Activated T-cell treated with anti-CD3 and anti-CD28 coated beads, Interleukin-2, amount 50 U/mL, for 24 hours (primary cell): ENCODE results near the gene SLC2A4RG.
A peak's percentile ranks its signal among the peaks of the same experiment; 100 is the strongest.

Experiments used
- DNase-seq: peaks from one replicate; pipeline ENCODE4 v3.0.0-alpha.2; 2020
- H3K27ac Mint-ChIP-seq: 2 replicates; pipeline ENCODE4 v1.8.0; 2020; ENCODE audit warnings: mild to moderate bottlenecking, mixed read lengths
- H3K27me3 Mint-ChIP-seq: 2 replicates; pipeline ENCODE4 v1.8.0; 2020; ENCODE audit warnings: mixed read lengths
- H3K36me3 Mint-ChIP-seq: 2 replicates; pipeline ENCODE4 v1.8.0; 2020; ENCODE audit warnings: low read depth, mixed read lengths
- H3K4me1 Mint-ChIP-seq: 2 replicates; pipeline ENCODE4 v1.8.0; 2020; ENCODE audit warnings: low read depth, mixed read lengths
- H3K4me3 Mint-ChIP-seq: 2 replicates; pipeline ENCODE4 v1.8.0; 2020; ENCODE audit warnings: mild to moderate bottlenecking, moderate library complexity, mixed read lengths
- H3K9me3 Mint-ChIP-seq: 2 replicates; pipeline ENCODE4 v1.8.0; 2020; ENCODE audit warnings: mixed read lengths

SLC2A4RG gene, protein sequence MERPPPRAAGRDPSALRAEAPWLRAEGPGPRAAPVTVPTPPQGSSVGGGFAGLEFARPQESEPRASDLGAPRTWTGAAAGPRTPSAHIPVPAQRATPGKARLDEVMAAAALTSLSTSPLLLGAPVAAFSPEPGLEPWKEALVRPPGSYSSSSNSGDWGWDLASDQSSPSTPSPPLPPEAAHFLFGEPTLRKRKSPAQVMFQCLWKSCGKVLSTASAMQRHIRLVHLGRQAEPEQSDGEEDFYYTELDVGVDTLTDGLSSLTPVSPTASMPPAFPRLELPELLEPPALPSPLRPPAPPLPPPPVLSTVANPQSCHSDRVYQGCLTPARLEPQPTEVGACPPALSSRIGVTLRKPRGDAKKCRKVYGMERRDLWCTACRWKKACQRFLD

DNA sequence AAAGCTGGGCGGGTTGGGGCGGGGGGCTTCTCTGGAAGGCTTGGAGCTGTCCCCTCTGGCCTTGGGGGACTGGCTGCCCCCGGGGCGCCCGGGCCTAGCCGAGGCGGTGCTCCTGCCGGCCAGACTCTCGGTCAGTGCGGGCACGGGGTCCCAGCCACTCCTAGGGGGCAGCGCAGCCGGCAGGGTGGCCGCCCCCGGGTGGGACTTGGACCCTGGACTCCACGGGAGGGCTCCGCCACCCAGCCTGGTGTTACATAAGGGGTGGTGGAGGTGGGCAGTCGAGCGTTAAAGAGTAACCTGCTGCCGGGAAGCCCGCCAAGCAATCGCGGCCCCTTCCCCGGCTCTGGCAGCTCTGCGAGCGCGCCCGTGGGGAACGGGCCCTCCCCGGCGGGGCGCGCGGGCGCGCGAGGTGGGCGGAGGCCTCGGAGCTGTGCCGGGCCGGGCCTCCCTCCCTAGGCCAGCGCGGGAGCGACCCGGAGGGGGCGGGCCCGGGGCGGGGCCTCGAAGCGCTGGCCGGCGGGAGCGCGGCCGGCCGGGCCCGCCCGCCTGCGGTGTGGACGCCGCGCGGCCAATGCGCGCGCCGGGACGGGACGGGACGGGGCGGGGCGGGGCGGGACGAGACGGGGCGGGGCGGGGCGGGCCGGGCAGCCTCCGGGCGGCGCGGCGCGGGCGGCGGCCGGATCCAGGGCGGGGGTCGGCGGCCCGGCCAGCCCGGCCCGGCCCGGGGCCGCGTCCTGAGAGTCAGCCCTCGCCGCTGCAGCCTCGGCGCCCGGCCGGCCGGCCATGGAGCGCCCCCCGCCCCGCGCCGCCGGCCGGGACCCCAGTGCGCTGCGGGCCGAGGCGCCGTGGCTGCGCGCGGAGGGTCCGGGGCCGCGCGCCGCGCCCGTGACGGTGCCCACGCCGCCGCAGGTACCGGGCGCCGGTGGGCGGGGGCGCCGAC, at the start of gene SLC2A4RG:
TSS of gene SLC2A4RG (plus strand) at position 647 of the 940 bp plus-strand sequence. CDS start at position 784, 137 bp downstream.
- Mint-ChIP-seq H3K27ac (no peak within 1 kb of the TSS), H3K4me3 (peak within 1 kb of the TSS; percentile 59), H3K9me3 (no peaks in the 10 kb centered on the region), H3K27me3 (no peaks in the 10 kb centered on the region), H3K36me3 (peaks cover 28% of the 10 kb centered on the region), H3K4me1 (peaks cover 25% of the 10 kb centered on the region)
- DNase-seq: peak; percentile 75

DNA sequence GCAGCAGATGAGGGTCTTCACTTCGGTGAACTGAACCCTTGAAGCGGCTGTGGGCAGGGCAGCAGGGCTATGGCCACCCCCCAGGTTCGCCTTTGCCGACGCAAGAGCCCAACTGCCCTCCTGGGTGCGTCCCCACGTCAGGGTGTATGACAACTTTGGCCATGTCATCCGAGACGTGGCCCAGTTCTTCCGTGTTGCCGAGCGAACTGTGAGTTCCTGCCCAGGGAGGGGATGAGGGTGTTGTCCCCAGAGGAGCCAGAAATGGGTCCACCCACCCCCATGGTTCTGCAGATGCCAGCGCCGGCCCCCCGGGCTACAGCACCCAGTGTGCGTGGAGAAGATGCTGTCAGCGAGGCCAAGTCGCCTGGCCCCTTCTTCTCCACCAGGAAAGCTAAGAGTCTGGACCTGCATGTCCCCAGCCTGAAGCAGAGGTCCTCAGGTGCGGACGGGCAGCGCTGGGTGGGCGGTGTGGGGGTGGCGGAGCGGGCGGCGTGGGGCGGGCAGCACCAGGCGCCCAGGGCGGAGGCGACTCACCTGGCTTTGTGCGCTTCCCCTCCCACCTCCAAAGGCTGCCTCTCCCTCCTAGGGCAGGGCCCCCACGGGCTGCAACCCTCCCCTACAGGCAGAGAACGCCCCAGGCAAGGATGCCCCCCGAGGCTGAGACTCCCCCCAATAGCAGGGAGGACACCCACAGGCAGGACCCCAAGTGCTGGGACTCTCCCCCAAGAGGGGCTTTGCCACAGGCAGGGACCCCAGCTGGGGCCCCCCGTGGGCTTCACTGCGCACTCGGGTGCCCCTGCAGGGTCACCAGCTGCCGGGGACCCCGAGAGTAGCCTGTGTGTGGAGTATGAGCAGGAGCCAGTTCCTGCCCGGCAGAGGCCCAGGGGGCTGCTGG, 49.3 kb upstream of the SLC2A4RG start:
- Mint-ChIP-seq H3K36me3 (peaks cover 40% of the 10 kb centered on the region), H3K4me1 (peaks cover 15% of the 10 kb centered on the region), H3K27me3 (no peaks in the 10 kb centered on the region), H3K9me3 (no peaks in the 10 kb centered on the region), H3K4me3 (no peak overlapping the region), H3K27ac (no peak overlapping the region)
- DNase-seq: no peak

DNA sequence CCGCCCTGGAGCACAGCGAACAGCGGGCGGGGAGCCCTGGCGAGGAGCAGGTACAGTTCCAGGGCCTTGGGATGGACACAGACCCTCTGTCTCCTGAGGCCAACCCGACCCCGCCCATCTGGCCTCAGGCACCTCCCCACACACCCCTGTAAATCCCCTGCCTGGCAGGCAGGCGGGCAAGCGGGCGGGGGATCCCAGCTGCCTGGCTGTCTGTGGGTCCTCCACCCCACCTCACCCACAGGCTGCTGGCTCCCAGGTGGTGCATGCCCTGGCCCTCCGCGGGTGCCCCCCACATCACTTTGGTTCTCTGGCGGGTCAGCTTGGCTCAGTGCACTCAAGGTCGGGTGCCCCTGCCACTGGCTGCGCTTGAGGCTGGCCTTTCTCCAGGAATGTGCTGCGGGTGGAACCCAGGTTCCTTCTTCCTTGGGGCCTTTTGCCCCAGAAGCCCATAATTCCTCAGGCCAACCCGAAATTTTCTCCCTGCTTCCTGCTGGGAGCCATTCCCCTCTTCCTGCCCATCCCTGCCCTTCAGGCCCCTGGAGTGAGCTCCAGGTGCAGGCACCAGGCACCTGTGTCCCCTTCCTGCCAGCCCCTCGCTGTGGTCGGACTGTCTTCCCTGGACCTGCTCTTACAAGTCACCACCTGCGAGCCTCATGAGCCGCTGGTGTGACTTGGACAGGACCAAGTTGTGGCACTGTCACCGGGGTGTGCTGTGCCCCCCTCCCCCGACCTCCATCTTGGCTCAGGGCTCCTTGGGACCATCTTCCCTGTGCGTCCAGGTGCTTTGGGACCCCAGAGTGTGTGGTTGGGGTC, 48.5 kb upstream of the SLC2A4RG start:
- Mint-ChIP-seq H3K9me3 (no peaks in the 10 kb centered on the region), H3K4me1 (peaks cover 19% of the 10 kb centered on the region), H3K27ac (peak overlapping the region; percentile 5), H3K36me3 (peaks cover 46% of the 10 kb centered on the region), H3K4me3 (no peak overlapping the region), H3K27me3 (no peaks in the 10 kb centered on the region)
- no peak for DNase-seq

DNA sequence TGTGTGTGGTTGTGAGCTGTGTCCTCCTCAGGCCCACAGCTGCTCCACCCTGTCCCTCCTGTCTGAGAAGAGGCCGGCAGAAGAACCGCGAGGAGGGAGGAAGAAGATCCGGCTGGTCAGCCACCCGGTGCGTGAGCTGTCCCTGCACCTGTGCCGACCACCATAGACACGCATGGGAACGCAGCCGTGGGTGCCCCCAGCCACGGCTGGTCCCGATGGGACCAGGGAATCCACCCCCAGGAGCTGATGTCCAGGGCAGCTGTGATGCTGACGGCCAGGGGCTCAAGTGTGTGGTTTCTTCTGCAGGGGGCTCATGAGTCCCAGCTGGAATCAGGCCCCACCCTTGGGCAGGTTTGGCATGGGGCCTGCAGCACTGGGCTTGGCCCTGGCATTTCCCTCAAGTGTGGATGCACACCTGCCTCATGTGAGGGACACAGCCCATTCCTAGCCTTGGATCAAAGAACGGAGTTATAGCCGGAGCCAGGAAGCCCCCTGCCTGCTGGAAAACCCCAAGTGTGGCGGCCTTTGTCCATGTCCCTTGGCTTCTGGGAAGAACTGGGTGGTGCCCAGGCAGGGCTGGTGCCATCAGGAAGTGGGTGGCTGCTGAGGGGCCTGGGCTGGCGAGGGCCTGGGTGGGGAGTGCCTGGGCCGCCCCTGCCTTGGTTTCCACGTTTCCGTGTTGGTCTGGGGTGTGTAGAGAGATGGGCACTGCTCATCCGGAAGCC, 47.7 kb upstream of the SLC2A4RG start:
- H3K36me3 Mint-ChIP-seq: peaks cover 47% of the 10 kb centered on the region
- H3K9me3 Mint-ChIP-seq: no peaks in the 10 kb centered on the region
- peaks cover 18% of the 10 kb centered on the region for H3K4me1 Mint-ChIP-seq
- H3K4me3 Mint-ChIP-seq: no peak overlapping the region
- peak overlapping the region; percentile 33 for H3K27ac Mint-ChIP-seq
- no peaks in the 10 kb centered on the region for H3K27me3 Mint-ChIP-seq
- DNase-seq: no peak

DNA sequence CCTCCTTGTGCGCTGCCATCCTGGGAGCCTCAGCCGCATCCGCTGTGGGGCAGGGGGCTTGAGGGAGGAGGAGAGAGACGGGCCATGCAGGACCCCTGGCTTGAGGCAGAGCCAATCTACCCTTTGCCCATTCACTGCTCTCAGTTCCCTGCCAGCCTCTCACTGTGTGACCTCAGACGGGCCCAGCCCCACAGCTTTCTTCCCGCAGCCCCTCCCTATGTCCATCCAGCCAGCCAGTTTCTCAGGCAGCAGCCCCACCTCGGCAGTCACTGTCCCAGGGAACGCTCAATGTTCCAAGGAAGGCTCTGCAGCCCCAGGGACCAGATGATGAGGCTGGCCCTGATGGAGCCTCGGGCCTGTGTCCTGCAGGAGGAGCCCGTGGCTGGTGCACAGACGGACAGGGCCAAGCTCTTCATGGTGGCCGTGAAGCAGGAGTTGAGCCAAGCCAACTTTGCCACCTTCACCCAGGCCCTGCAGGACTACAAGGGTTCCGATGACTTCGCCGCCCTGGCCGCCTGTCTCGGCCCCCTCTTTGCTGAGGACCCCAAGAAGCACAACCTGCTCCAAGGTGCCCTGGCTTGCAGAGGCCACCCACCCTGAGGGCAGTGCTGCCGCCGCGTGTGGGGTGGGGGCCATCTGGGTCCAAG, 47.0 kb upstream of the SLC2A4RG start:
- H3K27ac Mint-ChIP-seq: peak overlapping the region; percentile 85

DNA sequence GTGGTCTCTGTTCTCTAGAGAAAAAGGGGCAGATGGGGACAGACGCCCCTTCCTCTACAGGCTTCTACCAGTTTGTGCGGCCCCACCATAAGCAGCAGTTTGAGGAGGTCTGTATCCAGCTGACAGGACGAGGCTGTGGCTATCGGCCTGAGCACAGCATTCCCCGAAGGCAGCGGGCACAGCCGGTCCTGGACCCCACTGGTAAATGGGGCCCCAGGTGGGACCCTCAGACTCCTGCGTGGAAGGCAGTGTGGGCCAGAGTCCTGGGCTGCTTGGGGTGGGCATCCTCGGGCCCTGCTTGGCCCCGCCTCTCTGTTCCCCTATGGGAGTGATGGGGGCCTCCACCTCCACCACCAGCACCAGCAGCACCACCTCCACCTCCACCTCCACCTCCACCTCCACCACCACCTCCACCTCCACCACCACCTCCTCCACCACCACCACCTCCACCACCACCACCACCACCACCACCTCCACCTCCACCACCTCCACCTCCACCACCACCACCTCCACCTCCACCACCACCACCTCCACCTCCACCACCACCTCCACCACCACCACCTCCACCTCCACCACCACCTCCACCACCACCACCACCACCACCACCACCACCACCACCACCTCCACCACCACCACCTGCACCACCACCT, 46.4 kb upstream of the SLC2A4RG start:
- Mint-ChIP-seq H3K4me1 (peaks cover 23% of the 10 kb centered on the region), H3K36me3 (peaks cover 52% of the 10 kb centered on the region), H3K4me3 (no peak overlapping the region), H3K9me3 (no peaks in the 10 kb centered on the region), H3K27me3 (no peaks in the 10 kb centered on the region), H3K27ac (peak overlapping the region; percentile 52)
- no peak for DNase-seq

More for the DNA sequence above, 47.0 kb upstream of the SLC2A4RG start:
- no peak for DNase-seq
- Mint-ChIP-seq H3K4me1 (peaks cover 19% of the 10 kb centered on the region), H3K9me3 (no peaks in the 10 kb centered on the region), H3K4me3 (no peak overlapping the region), H3K27me3 (no peaks in the 10 kb centered on the region), H3K36me3 (peaks cover 49% of the 10 kb centered on the region)

DNA sequence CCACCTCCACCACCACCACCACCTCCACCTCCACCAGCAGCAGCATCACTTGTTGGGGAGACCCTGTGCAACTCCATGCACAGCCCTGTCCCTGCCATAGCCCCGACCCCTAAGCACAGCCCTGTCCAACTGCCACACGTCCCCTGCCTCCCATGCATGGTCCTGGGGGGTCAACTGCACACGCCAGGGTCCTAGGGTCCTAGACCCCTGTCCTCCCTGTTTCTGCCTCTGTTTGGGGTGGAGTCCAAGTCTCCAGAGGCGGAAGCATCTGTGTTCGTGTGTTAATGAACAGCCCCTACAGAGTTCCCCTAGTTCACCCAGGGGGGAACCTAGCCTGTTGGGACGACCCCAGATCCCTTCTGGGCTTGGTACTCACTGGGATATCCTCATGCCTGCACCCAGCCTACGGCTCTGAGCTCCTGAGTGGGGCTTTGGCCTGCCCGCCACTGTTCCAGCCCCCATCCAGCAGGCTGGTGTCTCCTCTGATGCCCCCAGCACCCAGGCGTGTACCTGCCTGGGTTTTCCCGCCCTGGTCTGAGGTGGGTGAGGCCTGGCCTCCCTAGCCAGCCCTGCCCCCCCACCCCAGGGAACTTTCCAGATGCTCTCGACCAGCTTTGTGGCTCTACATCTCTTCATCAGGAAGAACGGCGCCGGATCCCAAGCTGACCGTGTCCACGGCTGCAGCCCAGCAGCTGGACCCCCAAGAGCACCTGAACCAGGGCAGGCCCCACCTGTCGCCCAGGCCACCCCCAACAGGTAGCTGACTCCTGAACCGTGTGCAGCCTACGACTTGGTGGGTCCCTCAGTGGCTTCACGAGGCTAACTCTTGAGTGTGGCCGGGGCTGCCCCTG, 45.6 kb upstream of the SLC2A4RG start:
- H3K9me3 Mint-ChIP-seq: no peaks in the 10 kb centered on the region
- DNase-seq: no peak
- H3K4me3 Mint-ChIP-seq: peak overlapping the region; percentile 48

DNA sequence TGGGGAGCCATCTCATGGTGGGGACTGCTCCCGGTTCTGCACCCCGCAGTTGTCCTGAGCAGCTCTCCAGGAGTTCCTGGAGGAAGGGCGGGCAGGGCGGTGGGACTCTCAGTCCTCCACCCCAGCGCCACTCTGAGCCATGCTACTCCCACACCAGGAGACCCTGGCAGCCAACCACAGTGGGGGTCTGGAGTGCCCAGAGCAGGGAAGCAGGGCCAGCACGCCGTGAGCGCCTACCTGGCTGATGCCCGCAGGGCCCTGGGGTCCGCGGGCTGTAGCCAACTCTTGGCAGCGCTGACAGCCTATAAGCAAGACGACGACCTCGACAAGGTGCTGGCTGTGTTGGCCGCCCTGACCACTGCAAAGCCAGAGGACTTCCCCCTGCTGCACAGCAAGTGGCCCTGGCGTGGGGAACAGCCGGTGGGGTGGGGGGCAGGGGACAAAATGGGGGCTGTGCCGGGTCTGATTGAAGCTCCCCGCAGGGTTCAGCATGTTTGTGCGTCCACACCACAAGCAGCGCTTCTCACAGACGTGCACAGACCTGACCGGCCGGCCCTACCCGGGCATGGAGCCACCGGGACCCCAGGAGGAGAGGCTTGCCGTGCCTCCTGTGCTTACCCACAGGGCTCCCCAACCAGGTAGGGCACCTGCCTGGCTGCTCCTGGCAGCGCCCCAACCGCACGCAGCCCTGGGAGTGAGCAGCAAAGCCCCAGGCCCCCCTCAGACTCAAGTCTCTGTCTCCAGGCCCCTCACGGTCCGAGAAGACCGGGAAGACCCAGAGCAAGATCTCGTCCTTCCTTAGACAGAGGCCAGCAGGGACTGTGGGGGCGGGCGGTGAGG, 44.8 kb upstream of the SLC2A4RG start:
- no peak for DNase-seq
- H3K27me3 Mint-ChIP-seq: no peaks in the 10 kb centered on the region
- no peak overlapping the region for H3K4me3 Mint-ChIP-seq
- peak overlapping the region; percentile 68 for H3K27ac Mint-ChIP-seq
- peaks cover 59% of the 10 kb centered on the region for H3K36me3 Mint-ChIP-seq
- no peaks in the 10 kb centered on the region for H3K9me3 Mint-ChIP-seq
- peaks cover 38% of the 10 kb centered on the region for H3K4me1 Mint-ChIP-seq

More for the DNA sequence above, 45.6 kb upstream of the SLC2A4RG start:
- Mint-ChIP-seq H3K4me1 (peaks cover 30% of the 10 kb centered on the region), H3K27me3 (no peaks in the 10 kb centered on the region), H3K27ac (peak overlapping the region; percentile 93), H3K36me3 (peaks cover 52% of the 10 kb centered on the region)

DNA sequence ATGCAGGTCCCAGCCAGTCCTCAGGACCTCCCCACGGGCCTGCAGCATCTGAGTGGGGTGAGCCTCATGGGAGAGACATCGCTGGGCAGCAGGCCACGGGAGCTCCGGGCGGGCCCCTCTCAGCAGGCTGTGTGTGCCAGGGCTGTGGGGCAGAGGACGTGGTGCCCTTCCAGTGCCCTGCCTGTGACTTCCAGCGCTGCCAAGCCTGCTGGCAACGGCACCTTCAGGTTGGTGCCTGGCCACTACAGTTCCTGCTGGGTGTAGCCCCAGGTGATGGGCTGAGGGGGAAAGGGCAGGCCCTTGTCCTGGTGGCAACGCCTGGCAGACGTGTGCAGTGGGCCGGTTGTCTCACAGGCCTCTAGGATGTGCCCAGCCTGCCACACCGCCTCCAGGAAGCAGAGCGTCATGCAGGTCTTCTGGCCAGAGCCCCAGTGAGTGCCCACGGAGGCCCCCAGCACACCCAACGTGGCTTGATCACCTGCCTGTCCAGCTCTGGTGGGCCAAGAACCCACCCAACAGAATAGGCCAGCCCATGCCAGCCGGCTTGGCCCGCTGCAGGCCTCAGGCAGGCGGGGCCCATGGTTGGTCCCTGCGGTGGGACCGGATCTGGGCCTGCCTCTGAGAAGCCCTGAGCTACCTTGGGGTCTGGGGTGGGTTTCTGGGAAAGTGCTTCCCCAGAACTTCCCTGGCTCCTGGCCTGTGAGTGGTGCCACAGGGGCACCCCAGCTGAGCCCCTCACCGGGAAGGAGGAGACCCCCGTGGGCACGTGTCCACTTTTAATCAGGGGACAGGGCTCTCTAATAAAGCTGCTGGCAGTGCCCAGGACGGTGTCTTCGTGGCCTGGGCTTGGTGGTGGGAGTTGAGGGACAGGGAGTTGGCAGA, 43.9 kb upstream of the SLC2A4RG start:
- no peaks in the 10 kb centered on the region for H3K9me3 Mint-ChIP-seq
- H3K27ac Mint-ChIP-seq: peak overlapping the region; percentile 71
- no peak overlapping the region for H3K4me3 Mint-ChIP-seq

DNA sequence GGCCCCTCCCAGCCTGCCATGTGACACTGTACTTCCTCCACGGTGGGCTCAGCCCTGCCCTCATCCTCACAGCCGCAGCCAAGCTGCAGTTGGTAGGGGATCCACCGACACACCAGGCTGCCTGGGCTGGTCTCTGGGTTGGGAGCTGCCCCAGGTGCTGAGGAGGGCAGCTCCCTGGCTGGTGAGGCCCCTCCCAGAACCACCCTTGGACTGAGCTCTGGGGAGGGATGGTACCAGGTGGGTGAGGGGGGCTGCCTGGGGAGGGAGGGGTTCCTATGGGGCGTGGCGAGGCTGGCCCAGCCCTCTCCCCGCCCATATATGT, 43.3 kb upstream of the SLC2A4RG start:
- no peaks in the 10 kb centered on the region for H3K27me3 Mint-ChIP-seq
- peak overlapping the region; percentile 71 for H3K27ac Mint-ChIP-seq
- no peak overlapping the region for H3K4me3 Mint-ChIP-seq
- H3K36me3 Mint-ChIP-seq: peaks cover 61% of the 10 kb centered on the region
- DNase-seq: no peak
- peaks cover 45% of the 10 kb centered on the region for H3K4me1 Mint-ChIP-seq
- no peaks in the 10 kb centered on the region for H3K9me3 Mint-ChIP-seq

More for the DNA sequence above, 43.9 kb upstream of the SLC2A4RG start:
- H3K36me3 Mint-ChIP-seq: peaks cover 63% of the 10 kb centered on the region
- no peaks in the 10 kb centered on the region for H3K27me3 Mint-ChIP-seq
- H3K4me1 Mint-ChIP-seq: peaks cover 43% of the 10 kb centered on the region
- DNase-seq: no peak
